NCI-H1092 (cell line): Measurements from ENCODE around the gene HRH2.

Source experiments
- DNase-seq: peaks from one replicate; lab custom pipeline; 2025; lab: John Stamatoyannopoulos, UW

Gene HRH2

GRCh38 chr5:175677571-175677970 lies 19.7 kb downstream of the HRH2 start:
- DNase-seq = no peak

DNA sequence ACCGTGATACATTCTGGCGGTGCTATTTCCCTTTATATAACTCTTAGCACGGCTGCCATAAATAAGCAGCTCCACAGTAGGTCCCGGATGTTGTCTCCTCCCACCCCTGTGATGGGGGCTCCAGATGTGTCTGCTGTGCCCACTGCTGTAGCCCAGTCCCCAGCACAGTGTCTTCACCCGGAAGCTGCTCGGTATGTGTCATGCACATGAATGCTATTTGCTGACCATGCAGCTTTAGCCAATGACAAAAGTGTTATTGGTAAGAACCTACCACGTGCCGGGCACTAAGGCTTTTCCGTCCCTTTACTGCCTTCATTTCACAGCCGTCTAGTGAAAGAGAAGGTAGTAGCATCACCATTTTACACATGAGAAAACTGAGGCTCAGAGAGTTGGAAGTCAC lies 20.2 kb downstream of the HRH2 start:
- DNase-seq = no peak

DNA sequence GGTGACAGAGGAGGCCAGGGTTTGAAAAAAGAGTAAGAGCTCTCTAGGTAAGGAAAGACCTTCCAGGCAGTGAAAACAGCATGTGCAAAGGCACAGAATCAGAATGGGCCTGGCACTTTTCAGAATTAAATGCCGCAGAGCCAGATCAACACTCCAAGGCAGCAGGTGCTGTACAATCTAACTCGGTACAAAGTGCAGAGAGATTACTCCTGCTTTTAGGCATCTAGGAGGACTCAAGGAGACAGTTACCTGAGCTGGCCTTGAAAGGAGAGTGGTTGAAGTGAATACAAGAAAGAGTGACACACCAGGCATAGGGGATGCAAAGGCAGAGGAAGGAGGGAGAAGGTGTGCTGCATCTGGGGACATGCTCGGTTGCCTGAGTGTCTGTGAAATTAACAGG lies 21.5 kb downstream of the HRH2 start:
- DNase-seq = no peak

DNA sequence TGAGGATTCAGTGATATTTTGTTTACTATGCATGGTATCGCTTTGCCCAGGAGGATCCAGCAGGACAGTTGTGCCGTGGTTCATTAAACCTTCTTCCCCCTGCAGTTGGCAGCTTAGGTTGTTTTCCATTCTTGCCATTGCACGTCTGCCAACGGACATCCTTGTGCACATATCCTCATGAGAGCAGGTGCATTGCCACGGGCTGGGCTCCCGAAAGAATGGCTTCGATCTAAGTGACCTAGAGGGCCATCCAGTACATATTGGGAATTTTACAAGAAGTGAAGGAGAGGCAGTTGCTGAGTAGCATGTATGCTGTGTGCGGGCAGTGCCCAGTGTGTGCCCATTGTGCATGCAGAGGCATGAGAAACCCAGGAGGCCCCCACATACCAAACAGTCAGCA lies 22.1 kb downstream of the HRH2 start:
- no peak for DNase-seq

- DNase-seq = no peak
Measured at GRCh38 chr5:175680463-175680862, 22.6 kb downstream of the HRH2 start.

GRCh38 chr5:175681045-175681967 lies 23.4 kb downstream of the HRH2 start:
- DNase-seq = no peak

DNA sequence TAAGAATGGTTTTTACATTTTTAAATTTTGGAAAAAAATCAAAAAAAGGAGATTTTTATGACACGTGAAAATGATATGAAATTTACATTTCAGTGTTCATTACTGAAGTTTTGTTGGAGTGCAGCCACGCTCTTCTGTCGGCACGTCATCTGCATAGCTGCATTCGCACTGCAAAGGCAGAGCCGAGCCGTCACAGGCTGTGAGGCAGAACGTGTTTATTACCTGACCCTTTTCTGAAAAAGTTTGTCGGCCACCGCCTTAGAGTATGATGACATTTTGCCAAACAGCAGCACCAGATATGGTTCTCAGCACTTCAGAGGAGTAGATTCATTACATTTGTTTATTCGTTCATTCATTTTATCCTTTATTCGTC lies 24.1 kb downstream of the HRH2 start:
- no peak for DNase-seq

GRCh38 chr5:175682664-175683063 lies 24.8 kb downstream of the HRH2 start:
- no peak for DNase-seq

DNA sequence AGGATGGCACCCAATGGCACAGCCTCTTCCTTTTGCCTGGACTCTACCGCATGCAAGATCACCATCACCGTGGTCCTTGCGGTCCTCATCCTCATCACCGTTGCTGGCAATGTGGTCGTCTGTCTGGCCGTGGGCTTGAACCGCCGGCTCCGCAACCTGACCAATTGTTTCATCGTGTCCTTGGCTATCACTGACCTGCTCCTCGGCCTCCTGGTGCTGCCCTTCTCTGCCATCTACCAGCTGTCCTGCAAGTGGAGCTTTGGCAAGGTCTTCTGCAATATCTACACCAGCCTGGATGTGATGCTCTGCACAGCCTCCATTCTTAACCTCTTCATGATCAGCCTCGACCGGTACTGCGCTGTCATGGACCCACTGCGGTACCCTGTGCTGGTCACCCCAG lies 25.4 kb downstream of the HRH2 start:
- no peak for DNase-seq

DNA sequence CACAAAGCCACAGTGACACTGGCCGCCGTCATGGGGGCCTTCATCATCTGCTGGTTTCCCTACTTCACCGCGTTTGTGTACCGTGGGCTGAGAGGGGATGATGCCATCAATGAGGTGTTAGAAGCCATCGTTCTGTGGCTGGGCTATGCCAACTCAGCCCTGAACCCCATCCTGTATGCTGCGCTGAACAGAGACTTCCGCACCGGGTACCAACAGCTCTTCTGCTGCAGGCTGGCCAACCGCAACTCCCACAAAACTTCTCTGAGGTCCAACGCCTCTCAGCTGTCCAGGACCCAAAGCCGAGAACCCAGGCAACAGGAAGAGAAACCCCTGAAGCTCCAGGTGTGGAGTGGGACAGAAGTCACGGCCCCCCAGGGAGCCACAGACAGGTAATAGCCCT lies 26.1 kb downstream of the HRH2 start:
- no peak for DNase-seq

DNA sequence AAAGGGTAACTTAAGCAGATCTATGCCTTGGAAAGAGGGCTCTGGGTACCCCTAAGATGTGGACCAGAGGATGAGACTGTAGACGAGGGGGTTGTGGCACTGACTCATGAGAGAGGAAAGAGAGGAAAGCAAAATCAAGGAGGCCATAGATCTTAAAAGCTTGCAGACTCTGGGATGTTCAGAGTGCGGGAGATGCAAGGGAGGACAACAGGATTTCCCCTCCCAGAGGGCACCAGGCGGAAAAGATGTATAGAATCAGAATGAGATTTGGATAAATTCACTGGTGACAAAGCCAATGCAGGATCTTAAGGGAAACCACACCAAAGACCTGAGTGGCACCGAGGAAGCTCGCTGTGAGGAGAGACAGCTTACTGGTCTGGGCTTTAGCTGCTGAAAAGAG lies 27.1 kb downstream of the HRH2 start:
- no peak for DNase-seq

GRCh38 chr5:175685701-175686350 lies 28.0 kb downstream of the HRH2 start:
- no peak for DNase-seq

DNA sequence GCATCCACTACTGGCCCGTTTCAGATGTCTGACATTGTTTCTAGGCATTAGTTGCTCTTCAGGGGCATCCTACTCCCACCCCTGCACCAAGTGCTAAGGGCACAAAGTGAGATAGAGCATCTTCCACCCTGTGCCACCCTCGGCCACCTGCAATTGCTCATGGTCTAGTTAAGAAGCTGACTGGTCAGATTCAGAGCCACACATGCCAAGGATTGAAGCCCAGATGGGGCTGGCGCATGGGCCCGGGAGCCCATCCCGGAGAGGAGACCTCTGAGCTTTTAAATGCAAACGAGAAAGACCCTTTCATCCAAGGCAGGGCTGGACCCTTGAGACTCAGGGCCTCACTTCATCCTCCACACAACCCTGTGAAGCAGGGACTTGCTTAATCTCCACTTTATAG lies 28.5 kb downstream of the HRH2 start:
- DNase-seq = no peak

- no peak for DNase-seq
Measured at GRCh38 chr5:175686826-175687225, 29.0 kb downstream of the HRH2 start.

- no peak for DNase-seq
Measured at GRCh38 chr5:175687231-175687701, 29.4 kb downstream of the HRH2 start.

- no peak for DNase-seq
Measured at GRCh38 chr5:175688352-175689146, 30.7 kb downstream of the HRH2 start.

DNA sequence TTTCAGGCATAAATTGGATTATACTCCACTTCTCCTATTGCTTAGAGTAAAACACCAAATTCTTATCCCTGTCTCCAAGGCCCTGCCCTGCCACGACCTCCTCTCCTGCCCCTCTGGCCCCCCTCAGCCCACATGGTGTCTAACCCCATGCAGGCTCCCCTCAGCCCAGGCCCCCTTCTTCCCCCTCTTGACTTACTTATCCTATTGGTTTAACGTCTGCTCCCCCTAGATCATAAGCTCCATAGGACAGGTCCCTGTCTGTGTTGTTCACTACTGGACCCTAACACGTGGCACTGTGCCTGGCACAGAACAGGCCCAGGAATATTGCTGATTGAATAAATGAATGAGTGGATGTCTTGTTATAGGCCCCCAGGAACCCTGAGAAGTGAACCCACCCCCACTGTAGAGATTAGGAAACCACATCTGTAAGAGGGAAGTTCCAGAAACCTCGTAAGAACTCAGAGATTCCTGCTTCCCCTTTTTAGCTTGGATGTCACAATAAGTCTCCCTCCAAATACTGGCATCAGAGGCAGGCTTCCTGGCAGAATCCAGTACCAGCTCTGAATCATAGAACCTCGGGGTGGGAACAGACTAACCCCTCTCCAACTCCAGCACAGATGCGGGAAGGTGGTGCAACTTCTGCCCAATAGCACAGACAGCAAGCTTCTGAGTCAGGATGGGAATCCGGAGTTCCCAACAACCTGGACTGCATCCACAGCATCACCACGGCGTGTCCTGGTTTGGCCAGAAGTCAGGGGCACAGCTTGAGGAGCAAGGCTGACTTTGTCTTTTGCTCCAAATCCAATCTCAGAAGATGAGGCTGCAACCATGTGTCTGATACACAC lies 31.5 kb downstream of the HRH2 start:
- DNase-seq = no peak

- no peak for DNase-seq
Measured at GRCh38 chr5:175690025-175690424, 32.2 kb downstream of the HRH2 start.

DNA sequence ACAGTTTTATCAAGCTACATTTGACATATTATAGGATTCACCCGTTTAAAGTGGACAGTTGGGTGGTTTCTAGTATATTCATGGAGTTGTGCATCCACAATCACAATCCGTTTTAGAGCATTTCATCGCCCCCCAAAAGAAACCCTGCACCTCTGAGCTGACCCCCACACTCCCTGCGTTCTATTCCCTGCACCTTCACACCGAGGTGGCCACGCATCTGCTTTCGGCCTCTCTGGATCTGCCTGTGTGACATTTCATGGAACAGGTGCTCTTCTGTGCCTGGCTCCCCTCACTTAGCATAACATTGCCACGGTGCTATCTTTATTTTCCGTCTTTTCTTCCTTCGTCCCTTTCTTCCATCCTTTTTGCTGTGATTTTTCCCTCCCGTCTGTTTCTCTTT lies 32.7 kb downstream of the HRH2 start:
- no peak for DNase-seq

- no peak for DNase-seq
Measured at GRCh38 chr5:175691761-175692160, 33.9 kb downstream of the HRH2 start.

- no peak for DNase-seq
Measured at GRCh38 chr5:175692235-175692995, 34.5 kb downstream of the HRH2 start.
